ENCODE measurements around the gene GAGE13.
A peak's percentile ranks its signal among the peaks of the same experiment; 100 is the strongest.
"Not testable (repeated sequence)": the region's sequence is repeated elsewhere in the genome, so short reads cannot be mapped to it uniquely, and the experiment has no call there.

The GAGE13 gene

GRCh38 chrX:49291615-49292337 lies 39.6 kb upstream of the GAGE13 start:
- DNase-seq, result peak; percentile 15
- no peak overlapping the region for H2AFZ ChIP-seq (ENCODE audit: low read length)
- no peak overlapping the region for H3K4me2 ChIP-seq (ENCODE audit: low read depth, low read length)

GRCh38 chrX:49292400-49293362 lies 38.7 kb upstream of the GAGE13 start:
- Histone ChIP-seq H3K79me2 (ENCODE audit: low read length) (no peaks in the 10 kb centered on the region), H3K27me3 (replicated peaks; ENCODE audit: insufficient read depth, low read length) (no peaks in the 10 kb centered on the region), H3F3A (ENCODE audit: insufficient read depth, low read length) (no peaks in the 10 kb centered on the region), H2AFZ (ENCODE audit: low read length) (no peak overlapping the region), H3K4me3 (ENCODE audit: low read length) (no peak overlapping the region), H3K27ac (ENCODE audit: low read length) (no peak overlapping the region), H3K36me3 (replicated peaks; ENCODE audit: insufficient read depth, low read length) (no peaks in the 10 kb centered on the region), H4K20me1 (ENCODE audit: insufficient read depth, low read length) (no peaks in the 10 kb centered on the region), H3K9ac (ENCODE audit: low read length) (no peak overlapping the region), H3K9me3 (replicated peaks; ENCODE audit: insufficient read depth, low read length) (no peaks in the 10 kb centered on the region), H3K9me2 (replicated peaks; ENCODE audit: insufficient read depth, low read length) (no peaks in the 10 kb centered on the region), H3K4me1 (ENCODE audit: low read length) (no peaks in the 10 kb centered on the region), H3K4me2 (ENCODE audit: low read depth, low read length) (no peak overlapping the region)
- TF ChIP-seq CTCF (IDR thresholded peaks at IDR 0.05; ENCODE audit: low read length), result no peak
- TF ChIP-seq EZH2 (optimal IDR thresholded peaks at IDR 0.05; ENCODE audit: low read depth, low read length), result no peak
- no peak for TF ChIP-seq EZH2phosphoT487 (IDR thresholded peaks at IDR 0.05; ENCODE audit: low read length)
- no peak for DNase-seq

More at GRCh38 chrX:49291615-49292337, 39.6 kb upstream of the GAGE13 start:
- TF ChIP-seq EZH2 (optimal IDR thresholded peaks at IDR 0.05; ENCODE audit: low read depth, low read length) (no peak), CTCF (IDR thresholded peaks at IDR 0.05; ENCODE audit: low read length) (peak; percentile 45)
- Histone ChIP-seq H3F3A (ENCODE audit: insufficient read depth, low read length) (no peaks in the 10 kb centered on the region), H3K27ac (ENCODE audit: low read length) (no peak overlapping the region), H3K27me3 (replicated peaks; ENCODE audit: insufficient read depth, low read length) (no peaks in the 10 kb centered on the region), H3K79me2 (ENCODE audit: low read length) (no peaks in the 10 kb centered on the region), H3K4me3 (ENCODE audit: low read length) (no peak overlapping the region), H4K20me1 (ENCODE audit: insufficient read depth, low read length) (no peaks in the 10 kb centered on the region), H3K9ac (ENCODE audit: low read length) (no peak overlapping the region), H3K9me2 (replicated peaks; ENCODE audit: insufficient read depth, low read length) (no peaks in the 10 kb centered on the region), H3K9me3 (replicated peaks; ENCODE audit: insufficient read depth, low read length) (no peaks in the 10 kb centered on the region), H3K4me1 (ENCODE audit: low read length) (no peaks in the 10 kb centered on the region), H3K36me3 (replicated peaks; ENCODE audit: insufficient read depth, low read length) (no peaks in the 10 kb centered on the region)

- not testable (repeated sequence) for H3K27me3 ChIP-seq (replicated peaks; ENCODE audit: insufficient read depth, low read length); H3K4me2 ChIP-seq (ENCODE audit: low read depth, low read length); H3K9me2 ChIP-seq (replicated peaks; ENCODE audit: insufficient read depth, low read length); H4K20me1 ChIP-seq (ENCODE audit: insufficient read depth, low read length); H3F3A ChIP-seq (ENCODE audit: insufficient read depth, low read length); H3K4me1 ChIP-seq (ENCODE audit: low read length); H3K9me3 ChIP-seq (replicated peaks; ENCODE audit: insufficient read depth, low read length); H3K9ac ChIP-seq (ENCODE audit: low read length); H3K4me3 ChIP-seq (ENCODE audit: low read length); H3K79me2 ChIP-seq (ENCODE audit: low read length); H3K27ac ChIP-seq (ENCODE audit: low read length); H2AFZ ChIP-seq (ENCODE audit: low read length); DNase-seq; H3K36me3 ChIP-seq (replicated peaks; ENCODE audit: insufficient read depth, low read length)
Observed at GRCh38 chrX:49299293-49299692, 32.1 kb upstream of the GAGE13 start.

Data from MM.1S (cell line).